Measurements from ENCODE around the gene CPNE6. TPM values are rescaled to one million over a fixed set of nuclear protein-coding genes. Genes with fewer than 3 reads are reported as not detected.

CPNE6 gene
- total and polyA plus RNA-seq, 2 donors from 2014 or later: 0.19 to 3.4 TPM

GRCh38 chr14:24067133-24068082 is 4.0 kb upstream of the CPNE6 start:
- H3K9me3 ChIP-seq (ENCODE audit: control insufficient read depth in 2 of 3, insufficient read depth in 1 of 3, low read length in 3 of 3): no peaks in the 10 kb centered on the region
- H3K4me3 ChIP-seq (ENCODE audit: low read length in 3 of 3): no peak overlapping the region
- FAIRE-seq (no peak), DNase-seq (peak in 4 of 5 donors; percentile 16 to 43 (median 26))
- H3K9ac ChIP-seq (ENCODE audit: low read length in 3 of 3): no peak overlapping the region
- intact Hi-C loops (cut with DNase I): no loop called here
- H3K27me3 ChIP-seq (ENCODE audit: control insufficient read depth, insufficient read depth, low read length): no peaks in the 10 kb centered on the region
- TF ChIP-seq, protein P1, sequence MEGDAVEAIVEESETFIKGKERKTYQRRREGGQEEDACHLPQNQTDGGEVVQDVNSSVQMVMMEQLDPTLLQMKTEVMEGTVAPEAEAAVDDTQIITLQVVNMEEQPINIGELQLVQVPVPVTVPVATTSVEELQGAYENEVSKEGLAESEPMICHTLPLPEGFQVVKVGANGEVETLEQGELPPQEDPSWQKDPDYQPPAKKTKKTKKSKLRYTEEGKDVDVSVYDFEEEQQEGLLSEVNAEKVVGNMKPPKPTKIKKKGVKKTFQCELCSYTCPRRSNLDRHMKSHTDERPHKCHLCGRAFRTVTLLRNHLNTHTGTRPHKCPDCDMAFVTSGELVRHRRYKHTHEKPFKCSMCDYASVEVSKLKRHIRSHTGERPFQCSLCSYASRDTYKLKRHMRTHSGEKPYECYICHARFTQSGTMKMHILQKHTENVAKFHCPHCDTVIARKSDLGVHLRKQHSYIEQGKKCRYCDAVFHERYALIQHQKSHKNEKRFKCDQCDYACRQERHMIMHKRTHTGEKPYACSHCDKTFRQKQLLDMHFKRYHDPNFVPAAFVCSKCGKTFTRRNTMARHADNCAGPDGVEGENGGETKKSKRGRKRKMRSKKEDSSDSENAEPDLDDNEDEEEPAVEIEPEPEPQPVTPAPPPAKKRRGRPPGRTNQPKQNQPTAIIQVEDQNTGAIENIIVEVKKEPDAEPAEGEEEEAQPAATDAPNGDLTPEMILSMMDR (IDR thresholded peaks at IDR 0.05; ENCODE audit: borderline replicate concordance, extremely low read depth, insufficient read depth): no peak
- no peaks in the 10 kb centered on the region for H3K36me3 ChIP-seq (ENCODE audit: control insufficient read depth in 2 of 3, insufficient read depth in 3 of 3, low read length in 3 of 3)
- H3K4me1 ChIP-seq (ENCODE audit: control insufficient read depth in 2 of 3, insufficient read depth in 2 of 3, low read depth in 1 of 3, low read length in 3 of 3): peaks cover 0 to 2% (median 1%) of the 10 kb centered on the region in 3 donors
- no peak overlapping the region for H3K27ac ChIP-seq (ENCODE audit: low read depth in 2 of 2, low read length in 2 of 2)

DNA sequence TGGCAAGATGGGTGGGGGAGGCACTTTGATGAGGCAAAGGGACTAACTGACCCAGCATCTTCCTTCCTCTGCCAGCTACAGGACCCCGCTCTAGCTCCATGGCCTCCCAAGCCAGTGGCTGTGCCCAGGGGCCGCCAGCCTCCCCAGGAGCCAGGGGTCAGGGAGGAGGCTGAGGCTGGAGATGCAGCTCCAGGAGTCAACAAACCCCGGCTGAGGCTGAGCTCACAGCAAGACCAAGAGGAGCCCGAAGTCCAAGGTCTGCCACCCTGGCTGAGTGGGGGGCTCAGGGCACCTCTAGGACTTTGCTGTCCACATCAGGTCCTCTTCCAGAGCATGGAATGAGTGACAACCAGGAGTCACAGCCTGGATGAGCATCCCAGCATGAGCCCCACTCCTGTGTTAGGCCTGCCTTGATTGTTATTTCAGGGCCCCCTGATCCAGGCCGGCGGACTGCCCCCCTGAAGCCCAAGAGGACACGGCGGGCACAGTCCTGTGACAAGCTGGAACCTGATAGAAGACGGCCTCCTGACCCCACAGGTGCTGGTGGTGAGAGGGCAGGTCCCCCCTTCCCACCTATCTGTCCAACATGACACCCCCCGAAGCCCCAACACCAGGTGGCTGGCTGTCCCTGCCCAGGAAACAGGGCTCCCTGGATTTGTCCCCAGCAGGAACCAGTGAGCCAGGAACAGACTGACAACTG is 2.5 kb upstream of the CPNE6 start:
- no peaks in the 10 kb centered on the region for H3K27me3 ChIP-seq (ENCODE audit: control insufficient read depth, insufficient read depth, low read length)
- no peak overlapping the region for H3K27ac ChIP-seq (ENCODE audit: low read depth in 2 of 2, low read length in 2 of 2)
- TF ChIP-seq, protein P1 (IDR thresholded peaks at IDR 0.05; ENCODE audit: borderline replicate concordance, extremely low read depth, insufficient read depth): no peak
- no peak overlapping the region for H3K9ac ChIP-seq (ENCODE audit: low read length in 3 of 3)
- peaks cover 0 to 2% (median 0%) of the 10 kb centered on the region in 3 donors for H3K4me1 ChIP-seq (ENCODE audit: control insufficient read depth in 2 of 3, insufficient read depth in 2 of 3, low read depth in 1 of 3, low read length in 3 of 3)
- intact Hi-C loops (cut with DNase I): no loop called here
- DNase-seq: peak in 1 of 5 donors; percentile 58
- no peak overlapping the region for H3K4me3 ChIP-seq (ENCODE audit: low read length in 3 of 3)
- H3K36me3 ChIP-seq (ENCODE audit: control insufficient read depth in 2 of 3, insufficient read depth in 3 of 3, low read length in 3 of 3): no peaks in the 10 kb centered on the region
- no peak for FAIRE-seq
- H3K9me3 ChIP-seq (ENCODE audit: control insufficient read depth in 2 of 3, insufficient read depth in 1 of 3, low read length in 3 of 3): no peaks in the 10 kb centered on the region

DNA sequence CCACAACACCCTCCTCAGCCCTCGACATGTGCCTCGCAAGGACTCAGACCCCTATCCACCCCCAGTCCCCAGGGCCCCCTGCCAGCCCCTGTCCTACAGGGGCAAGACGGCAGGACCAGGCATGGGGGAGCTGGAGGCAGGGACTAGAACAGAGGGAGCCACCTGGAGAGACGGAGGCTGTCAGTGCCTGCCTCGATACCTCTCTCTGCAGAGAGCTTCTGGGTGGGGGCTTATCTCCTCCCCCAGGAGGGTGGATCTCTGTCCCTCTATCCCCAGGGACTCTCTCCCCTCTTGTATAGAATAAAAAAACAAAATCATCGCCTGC is 2.0 kb upstream of the CPNE6 start:
- DNase-seq (peak in 1 of 5 donors; percentile 70), FAIRE-seq (no peak)
- TF ChIP-seq, protein P1 (IDR thresholded peaks at IDR 0.05; ENCODE audit: borderline replicate concordance, extremely low read depth, insufficient read depth): no peak
- no peaks in the 10 kb centered on the region for H3K27me3 ChIP-seq (ENCODE audit: control insufficient read depth, insufficient read depth, low read length)
- no peaks in the 10 kb centered on the region for H3K9me3 ChIP-seq (ENCODE audit: control insufficient read depth in 2 of 3, insufficient read depth in 1 of 3, low read length in 3 of 3)
- no peak overlapping the region for H3K9ac ChIP-seq (ENCODE audit: low read length in 3 of 3)
- no peaks in the 10 kb centered on the region for H3K36me3 ChIP-seq (ENCODE audit: control insufficient read depth in 2 of 3, insufficient read depth in 3 of 3, low read length in 3 of 3)
- intact Hi-C loops (cut with DNase I): no loop called here
- peaks cover 0 to 2% (median 0%) of the 10 kb centered on the region in 3 donors for H3K4me1 ChIP-seq (ENCODE audit: control insufficient read depth in 2 of 3, insufficient read depth in 2 of 3, low read depth in 1 of 3, low read length in 3 of 3)
- no peak overlapping the region for H3K27ac ChIP-seq (ENCODE audit: low read depth in 2 of 2, low read length in 2 of 2)
- no peak overlapping the region for H3K4me3 ChIP-seq (ENCODE audit: low read length in 3 of 3)
